Measurements from ENCODE around the gene YIF1A.

DNA sequence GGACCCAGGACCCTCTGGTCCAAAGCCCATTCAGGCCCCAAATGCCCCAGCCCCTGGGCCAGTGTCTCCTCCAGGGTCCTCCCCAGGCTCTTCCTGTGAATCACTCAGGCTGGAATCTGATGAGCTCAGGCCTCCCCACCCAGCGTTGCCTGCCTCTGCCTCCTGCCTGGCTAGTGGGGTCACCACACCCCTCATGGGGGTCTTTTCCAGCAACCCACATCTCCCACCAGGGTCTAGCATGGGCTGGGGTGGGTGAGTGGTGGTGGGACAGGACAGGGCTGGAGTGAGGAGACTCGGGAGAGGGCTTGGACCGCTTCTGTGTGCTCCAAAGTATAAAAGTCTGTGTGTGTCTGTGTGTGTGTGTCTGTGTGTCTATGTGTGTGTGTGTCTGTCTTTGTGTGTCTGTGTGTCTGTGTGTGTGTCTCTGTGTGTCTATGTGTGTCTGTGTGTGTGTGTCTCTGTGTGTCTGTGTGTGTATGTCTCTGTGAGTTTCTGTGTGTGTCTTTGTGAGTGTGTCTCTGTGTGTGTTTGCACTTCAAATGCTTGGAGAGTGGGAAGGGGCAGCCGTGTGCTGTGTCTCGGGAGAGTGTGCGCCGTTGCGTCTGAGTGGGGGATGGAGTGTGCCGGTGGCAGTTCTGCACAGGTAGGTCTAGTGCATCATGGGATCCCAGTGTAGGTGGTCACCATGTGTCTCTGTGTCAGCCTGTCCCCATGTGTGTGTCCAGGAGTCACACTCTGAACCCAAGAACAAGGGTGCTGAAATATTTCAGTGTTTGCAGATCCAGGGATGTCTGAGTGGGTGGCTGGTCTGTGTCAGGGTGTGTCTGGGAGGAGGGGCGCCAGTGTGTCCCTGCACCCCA is 38.5 kb upstream of the YIF1A start:
- no peak for TF ChIP-seq SMC3 (conservative IDR thresholded peaks at IDR 0.05; ENCODE audit: poor library complexity)
- TF ChIP-seq, protein P1, sequence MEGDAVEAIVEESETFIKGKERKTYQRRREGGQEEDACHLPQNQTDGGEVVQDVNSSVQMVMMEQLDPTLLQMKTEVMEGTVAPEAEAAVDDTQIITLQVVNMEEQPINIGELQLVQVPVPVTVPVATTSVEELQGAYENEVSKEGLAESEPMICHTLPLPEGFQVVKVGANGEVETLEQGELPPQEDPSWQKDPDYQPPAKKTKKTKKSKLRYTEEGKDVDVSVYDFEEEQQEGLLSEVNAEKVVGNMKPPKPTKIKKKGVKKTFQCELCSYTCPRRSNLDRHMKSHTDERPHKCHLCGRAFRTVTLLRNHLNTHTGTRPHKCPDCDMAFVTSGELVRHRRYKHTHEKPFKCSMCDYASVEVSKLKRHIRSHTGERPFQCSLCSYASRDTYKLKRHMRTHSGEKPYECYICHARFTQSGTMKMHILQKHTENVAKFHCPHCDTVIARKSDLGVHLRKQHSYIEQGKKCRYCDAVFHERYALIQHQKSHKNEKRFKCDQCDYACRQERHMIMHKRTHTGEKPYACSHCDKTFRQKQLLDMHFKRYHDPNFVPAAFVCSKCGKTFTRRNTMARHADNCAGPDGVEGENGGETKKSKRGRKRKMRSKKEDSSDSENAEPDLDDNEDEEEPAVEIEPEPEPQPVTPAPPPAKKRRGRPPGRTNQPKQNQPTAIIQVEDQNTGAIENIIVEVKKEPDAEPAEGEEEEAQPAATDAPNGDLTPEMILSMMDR (IDR thresholded peaks at IDR 0.05; ENCODE audit: poor library complexity, severe bottlenecking): no peak
- no peak for TF ChIP-seq EZH2 (IDR thresholded peaks at IDR 0.05; ENCODE audit: borderline replicate concordance, insufficient read depth, low read length, poor library complexity, severe bottlenecking)
- TF ChIP-seq, protein P2, sequence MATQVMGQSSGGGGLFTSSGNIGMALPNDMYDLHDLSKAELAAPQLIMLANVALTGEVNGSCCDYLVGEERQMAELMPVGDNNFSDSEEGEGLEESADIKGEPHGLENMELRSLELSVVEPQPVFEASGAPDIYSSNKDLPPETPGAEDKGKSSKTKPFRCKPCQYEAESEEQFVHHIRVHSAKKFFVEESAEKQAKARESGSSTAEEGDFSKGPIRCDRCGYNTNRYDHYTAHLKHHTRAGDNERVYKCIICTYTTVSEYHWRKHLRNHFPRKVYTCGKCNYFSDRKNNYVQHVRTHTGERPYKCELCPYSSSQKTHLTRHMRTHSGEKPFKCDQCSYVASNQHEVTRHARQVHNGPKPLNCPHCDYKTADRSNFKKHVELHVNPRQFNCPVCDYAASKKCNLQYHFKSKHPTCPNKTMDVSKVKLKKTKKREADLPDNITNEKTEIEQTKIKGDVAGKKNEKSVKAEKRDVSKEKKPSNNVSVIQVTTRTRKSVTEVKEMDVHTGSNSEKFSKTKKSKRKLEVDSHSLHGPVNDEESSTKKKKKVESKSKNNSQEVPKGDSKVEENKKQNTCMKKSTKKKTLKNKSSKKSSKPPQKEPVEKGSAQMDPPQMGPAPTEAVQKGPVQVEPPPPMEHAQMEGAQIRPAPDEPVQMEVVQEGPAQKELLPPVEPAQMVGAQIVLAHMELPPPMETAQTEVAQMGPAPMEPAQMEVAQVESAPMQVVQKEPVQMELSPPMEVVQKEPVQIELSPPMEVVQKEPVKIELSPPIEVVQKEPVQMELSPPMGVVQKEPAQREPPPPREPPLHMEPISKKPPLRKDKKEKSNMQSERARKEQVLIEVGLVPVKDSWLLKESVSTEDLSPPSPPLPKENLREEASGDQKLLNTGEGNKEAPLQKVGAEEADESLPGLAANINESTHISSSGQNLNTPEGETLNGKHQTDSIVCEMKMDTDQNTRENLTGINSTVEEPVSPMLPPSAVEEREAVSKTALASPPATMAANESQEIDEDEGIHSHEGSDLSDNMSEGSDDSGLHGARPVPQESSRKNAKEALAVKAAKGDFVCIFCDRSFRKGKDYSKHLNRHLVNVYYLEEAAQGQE (IDR thresholded peaks at IDR 0.05; ENCODE audit: borderline replicate concordance): no peak

All from neural cell (in vitro differentiated cells).